ENCODE data around the gene NUF2. TPM values are rescaled to one million over a fixed set of nuclear protein-coding genes. Genes with fewer than 3 reads are reported as not detected.
A peak's percentile ranks its signal among the peaks of the same experiment; 100 is the strongest.

NUF2 gene
- total and polyA plus RNA-seq, 2 of the 4 experiments (the other 2 are of a cell fraction): 13.0 to 18.5 TPM

GRCh38 chr1:163275222-163275621 is 46.5 kb upstream of the NUF2 start:
- H4K5ac ChIP-seq (ENCODE audit: low read depth, low read length): peak overlapping the region; percentile 68; the same call in 1 of the 2 replicates
- dilution Hi-C loops (cut with HindIII; ENCODE audit: low sequenced_read_pairs, unreplicated experiment) (no loop called here), intact Hi-C loops (cut with micrococcal nuclease) (no loop called here), in situ Hi-C loops (cut with MboI; ENCODE audit: low sequenced_read_pairs) (loop anchor here (5.0 kb wide), 1 partner anchor 33 kb away; no protein-coding TSS in a partner anchor)
- no CpG with 5 or more reads among the region's 1 CpG for WGBS, 2 experiments (ENCODE audit: extremely low coverage in 2 of 2, insufficient read length in 1 of 2)
- TF ChIP-seq CEBPB (IDR thresholded peaks at IDR 0.05; ENCODE audit: low read depth, low read length) (no peak), MAZ (IDR thresholded peaks at IDR 0.05; ENCODE audit: borderline replicate concordance, low read depth, low read length) (no peak), MAFK (IDR thresholded peaks at IDR 0.05; ENCODE audit: low read depth, low read length) (peak; percentile 72), ELK1 (IDR thresholded peaks at IDR 0.05; ENCODE audit: borderline replicate concordance, low read depth, low read length) (no peak), FOS (IDR thresholded peaks at IDR 0.05; ENCODE audit: low read depth, low read length) (no peak), NFE2L2 (IDR thresholded peaks at IDR 0.05; ENCODE audit: low read depth, low read length) (peak; percentile 73)
- H2AK5ac ChIP-seq (ENCODE audit: low read depth, low read length): no peak overlapping the region
- peak overlapping the region; percentile 72; the same call in 1 of the 2 replicates for H3K18ac ChIP-seq (ENCODE audit: low read depth, low read length)
- H4K20me1 ChIP-seq (ENCODE audit: insufficient read depth, low read length): no peaks in the 10 kb centered on the region
- peak; percentile 57; the same call in 1 of the 2 replicates for ATAC-seq (ENCODE audit: low read depth)
- H3K9me3 ChIP-seq (ENCODE audit: control insufficient read depth, insufficient read depth, low read length): peaks cover 2% of the 10 kb centered on the region; the same call in 1 of the 2 replicates
- no peak overlapping the region for H3K23ac ChIP-seq (ENCODE audit: low read depth, low read length)
- H3K14ac ChIP-seq (replicated peaks; ENCODE audit: low read depth, low read length): peak overlapping the region; percentile 30; the same call in 1 of the 2 replicates
- no peaks in the 10 kb centered on the region for H3K36me3 ChIP-seq (ENCODE audit: control insufficient read depth, insufficient read depth, low read length)
- H3K27ac ChIP-seq (ENCODE audit: insufficient read depth, low read length): no peak overlapping the region
- BruUV-seq (replicated peaks): no TSS peak
- H4K91ac ChIP-seq (ENCODE audit: insufficient read depth, low read depth, low read length): no peak overlapping the region
- ChIA-PET CTCF (no interaction called here), POLR2A (ENCODE audit: unreplicated experiment) (interaction anchor here (0.5 kb wide), 1 partner anchor 36 kb away, joined by 9 read pairs; no protein-coding TSS in a partner anchor)
- no peak overlapping the region for H2AK9ac ChIP-seq (replicated peaks; ENCODE audit: low read depth, low read length, poor library complexity)
- no peak overlapping the region for H3K4ac ChIP-seq (ENCODE audit: low read depth, low read length)
- no peak overlapping the region for H3K4me2 ChIP-seq (ENCODE audit: low read depth, low read length)
- no peak overlapping the region for H2BK120ac ChIP-seq (ENCODE audit: low read depth, low read length)
- no peaks in the 10 kb centered on the region for H3K27me3 ChIP-seq (ENCODE audit: control insufficient read depth, insufficient read depth, low read length)
- no peak overlapping the region for H2BK20ac ChIP-seq (ENCODE audit: low read depth, low read length)
- H2BK15ac ChIP-seq (ENCODE audit: low read depth, low read length): no peak overlapping the region
- no peaks in the 10 kb centered on the region for H3K79me1 ChIP-seq (ENCODE audit: low read depth in 1 of 2, low read length in 2 of 2)
- H3K9ac ChIP-seq (ENCODE audit: low read depth, low read length): no peak overlapping the region
- H3K4me1 ChIP-seq (ENCODE audit: control insufficient read depth, insufficient read depth, low read length): no peaks in the 10 kb centered on the region
- H3K9me1 ChIP-seq (ENCODE audit: insufficient read depth, low read length): 0 out of 2 replicates have a peak, but pooled peaks cover under 1% of the 10 kb centered on the region
- peak overlapping the region; percentile 54 for H2AFZ ChIP-seq (replicated peaks; ENCODE audit: low read length, poor library complexity)
- H2BK5ac ChIP-seq (ENCODE audit: low read depth, low read length, poor library complexity, severe bottlenecking): no peak overlapping the region
- no peak overlapping the region for H3K56ac ChIP-seq (ENCODE audit: extremely low read depth, insufficient read depth, low read length)
- peak; percentile 35 for DNase-seq
- H4K8ac ChIP-seq (ENCODE audit: low read depth in 2 of 2, low read length in 2 of 2): peak overlapping the region in 1 of 2 experiments; percentile 77; a peak in 2 of 4 replicates
- no peak overlapping the region for H3K4me3 ChIP-seq (ENCODE audit: insufficient read depth, low read depth, low read length)
